Cerebellar nuclear complex (tissue), 1 donor: ENCODE results near the gene FAM83C.

Source experiments
- DNase-seq, 2 experiments: peaks; one replicate each; lab custom pipeline; 2025; lab: John Stamatoyannopoulos, UW

FAM83C gene

DNA sequence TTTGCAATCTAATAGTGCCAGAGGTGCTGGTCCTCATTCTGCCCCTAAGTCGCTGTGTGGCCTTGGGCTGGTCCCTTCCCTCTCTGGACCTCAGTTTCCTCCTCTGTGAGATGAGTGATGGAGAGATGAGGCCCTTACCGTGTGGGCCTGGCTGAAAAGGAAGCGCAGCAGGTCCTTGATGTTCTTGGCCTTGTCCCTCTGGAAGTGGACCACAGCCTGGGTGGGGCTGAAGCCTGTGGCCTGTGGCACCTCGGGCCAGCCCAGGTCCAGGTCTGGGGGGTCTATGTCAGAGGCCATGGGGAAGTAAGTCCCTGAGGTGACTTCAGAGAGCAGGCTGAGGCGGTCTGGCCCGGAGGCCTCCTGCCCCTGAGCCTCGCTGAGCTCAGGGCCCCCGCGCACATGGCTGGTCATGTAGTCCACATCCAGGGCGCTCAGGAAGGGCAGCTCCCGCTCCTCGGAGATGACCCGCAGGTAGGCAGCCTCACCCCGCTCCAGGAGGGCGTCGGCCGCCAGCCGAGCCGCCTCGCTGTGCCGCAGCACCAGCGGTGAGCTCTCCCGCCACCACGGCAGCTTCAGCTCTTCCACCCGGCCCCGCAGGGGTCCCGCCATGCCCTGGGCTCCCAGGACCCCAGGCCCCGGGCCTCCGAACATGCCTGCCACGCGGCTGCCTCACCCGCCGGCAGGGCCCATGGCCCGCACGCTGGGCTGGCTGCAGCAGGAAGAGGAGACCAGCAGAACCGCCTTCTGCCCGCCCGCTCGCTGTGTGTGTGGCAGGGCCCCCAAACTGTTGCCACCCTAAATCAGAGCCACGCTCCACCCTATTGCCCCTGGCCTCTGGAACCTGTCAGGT, at the start of gene FAM83C:
FAM83C (minus strand) TSS at position 772 of the 850 bp plus-strand sequence; CDS start at position 651, 121 bp downstream.
- no peak for DNase-seq

DNA sequence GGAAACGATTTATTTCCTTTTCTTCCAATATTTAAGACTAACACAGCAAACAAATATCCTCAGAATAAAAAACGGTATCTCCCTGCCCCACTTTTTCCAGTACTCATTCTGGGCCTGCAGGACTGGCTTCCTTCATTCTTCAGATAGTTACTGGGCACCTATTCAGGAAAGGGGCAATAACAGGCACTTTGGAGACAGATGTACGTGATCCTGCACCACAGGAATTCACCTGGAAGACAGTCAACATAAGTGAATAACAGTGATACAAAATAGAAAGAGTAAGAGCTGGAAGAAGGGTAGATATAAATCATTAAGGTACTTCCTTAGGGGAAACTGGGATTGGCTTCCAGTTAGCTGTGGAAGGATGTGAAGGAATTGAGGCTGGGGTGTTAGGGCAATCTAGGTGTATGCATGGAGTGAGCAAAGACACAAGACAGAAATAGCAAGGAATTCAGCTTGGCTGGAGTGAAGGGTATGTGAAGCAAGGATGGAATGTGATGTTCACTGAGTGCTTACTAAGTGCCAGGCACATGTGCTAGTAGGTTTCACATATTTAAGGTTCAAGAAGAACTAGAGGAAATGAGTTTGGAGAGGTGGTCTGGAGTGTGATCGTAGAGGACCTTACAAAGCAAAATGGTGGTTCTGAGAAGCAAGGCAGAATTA, 49.3 kb upstream of the FAM83C start:
- no peak for DNase-seq

DNA sequence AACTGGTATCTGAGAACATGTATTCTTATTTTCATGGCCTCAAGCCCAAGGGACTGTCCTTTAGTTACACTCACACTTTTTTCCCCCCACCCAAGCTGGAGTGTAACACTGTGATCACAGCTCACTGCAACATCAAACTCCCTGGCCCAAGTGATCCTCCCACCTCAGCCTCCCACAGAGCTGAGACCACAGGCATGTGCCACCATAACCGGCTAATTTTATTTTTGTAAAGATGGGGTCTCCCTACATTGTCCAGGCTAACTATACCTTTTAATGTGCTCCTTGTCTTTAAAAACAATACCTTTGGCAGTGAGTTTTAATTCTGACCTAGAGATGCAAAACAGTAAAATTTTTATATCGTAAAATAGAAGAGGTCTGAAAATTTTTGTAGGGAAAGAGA, 48.2 kb upstream of the FAM83C start:
- DNase-seq: no peak

DNA sequence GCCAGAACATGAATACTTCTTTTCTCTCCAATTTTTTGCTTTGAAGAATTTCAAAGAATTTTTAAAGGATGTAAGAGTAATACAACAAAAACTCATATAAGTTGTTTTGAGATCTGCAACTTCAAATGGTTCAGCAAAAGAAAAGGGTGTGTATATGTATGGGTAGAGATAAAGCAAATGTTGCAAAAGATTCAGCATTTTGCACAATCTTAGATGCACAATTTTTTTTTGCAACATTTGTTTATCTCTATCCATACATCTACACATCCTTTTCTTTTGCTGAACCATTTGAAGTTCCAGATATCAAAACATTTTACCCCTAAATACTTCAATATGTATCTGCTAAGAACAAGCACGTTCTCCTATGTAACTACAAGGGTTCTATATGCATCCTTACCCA, 47.4 kb upstream of the FAM83C start:
- DNase-seq: no peak

DNA sequence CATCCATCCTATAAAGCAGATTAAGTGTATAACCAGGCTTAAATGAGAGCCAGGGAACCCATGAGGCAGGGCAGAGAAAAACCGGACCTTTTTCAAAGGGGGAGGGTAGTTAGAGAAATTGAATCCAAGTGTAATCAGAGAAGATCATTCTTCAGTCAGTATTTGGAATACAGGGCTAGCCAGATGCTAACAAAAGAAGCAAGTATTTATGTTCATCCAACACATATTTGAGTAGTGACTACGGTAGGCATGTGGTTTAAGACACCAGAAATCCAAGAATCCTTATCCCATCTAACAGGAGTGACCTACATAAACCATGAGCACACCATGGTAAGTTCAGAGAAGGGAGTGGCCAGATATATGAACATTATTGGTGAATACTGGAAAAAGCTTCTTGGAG, 46.8 kb upstream of the FAM83C start:
- no peak for DNase-seq

DNA sequence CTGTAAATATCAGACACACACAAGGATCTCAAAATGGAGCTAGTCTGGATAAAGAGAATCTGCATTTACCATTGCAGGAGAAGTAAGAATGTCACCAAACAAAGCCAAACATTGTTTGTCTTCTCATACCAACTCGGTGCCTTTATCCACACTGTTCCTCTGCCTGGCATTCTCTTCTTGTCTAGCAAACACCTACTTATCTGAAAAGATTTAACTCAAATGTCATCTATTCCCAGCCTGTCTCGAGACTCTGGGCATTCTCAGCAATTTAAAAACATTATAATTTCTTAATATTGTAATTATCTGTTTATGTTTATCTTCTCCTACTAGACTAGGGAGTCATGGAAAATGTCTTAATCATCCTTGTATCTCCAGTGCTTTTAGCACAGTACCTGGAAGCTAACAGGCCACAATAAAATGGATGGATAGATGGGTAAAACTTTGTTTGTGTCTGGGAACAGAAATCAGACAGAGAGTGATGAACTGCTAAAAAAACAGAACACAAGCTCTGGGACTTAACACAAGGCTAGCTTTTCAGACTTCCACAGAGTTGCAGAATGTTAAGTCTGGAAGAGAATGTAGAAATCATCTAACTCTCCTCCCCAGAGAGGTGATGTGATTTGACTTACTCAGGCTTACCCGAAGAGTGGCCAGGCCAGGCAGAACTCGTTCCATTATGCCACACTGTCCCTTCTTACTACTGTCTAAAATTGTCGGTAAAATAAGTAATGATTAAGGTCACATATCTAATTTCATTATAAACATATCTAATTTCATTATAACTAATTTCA, 42.3 kb upstream of the FAM83C start:
- DNase-seq: no peak

DNA sequence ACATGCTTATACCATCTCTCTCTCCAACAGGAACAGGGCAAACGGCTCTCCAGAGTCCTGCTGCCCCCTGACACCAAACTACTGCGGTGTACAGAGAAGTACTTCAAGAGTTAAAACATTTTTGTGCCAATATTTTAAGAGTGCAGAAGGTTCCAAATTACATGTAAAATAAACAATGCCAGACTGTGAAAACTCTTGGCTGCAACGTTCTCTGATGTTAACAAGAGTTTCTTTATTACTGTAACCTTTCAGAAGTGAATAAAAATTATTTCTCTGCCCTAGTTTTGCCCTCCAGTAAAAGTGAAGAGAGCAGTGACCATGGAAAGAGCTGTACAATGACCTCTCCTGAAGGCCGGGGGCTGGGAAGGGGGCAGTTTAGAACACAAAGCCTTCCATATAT, 41.4 kb upstream of the FAM83C start:
- no peak for DNase-seq

DNA sequence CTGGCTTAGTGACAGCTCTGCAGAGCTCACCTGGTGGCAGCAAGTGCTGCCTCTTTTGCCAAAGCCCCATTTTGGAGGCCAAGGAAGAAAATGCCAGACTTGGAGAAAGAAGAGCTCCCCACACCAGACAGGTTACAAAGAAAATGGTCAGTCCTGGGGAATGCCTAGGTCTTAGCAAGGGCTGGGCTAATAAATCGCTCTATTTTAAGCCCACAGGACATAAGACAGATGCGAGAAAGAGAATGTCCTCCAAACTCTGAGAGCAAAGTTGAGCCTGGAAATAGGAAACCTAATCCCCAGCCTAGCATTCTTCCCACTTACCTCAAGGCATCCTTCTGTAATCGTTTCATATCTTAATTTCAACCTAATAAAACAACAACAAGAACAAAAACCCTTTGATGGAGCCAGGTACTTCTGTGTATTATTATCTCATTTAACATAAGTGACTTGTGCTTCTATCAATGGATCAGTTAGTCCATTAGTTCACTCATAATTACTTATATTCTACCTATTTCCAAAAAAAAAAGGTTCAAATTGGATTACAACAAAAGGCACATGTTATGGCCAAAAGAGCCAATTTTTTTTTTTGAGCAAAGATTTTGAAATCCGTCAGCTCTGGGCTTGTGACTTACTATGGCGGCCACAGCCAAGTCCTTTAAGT, 40.4 kb upstream of the FAM83C start:
- no peak for DNase-seq

DNA sequence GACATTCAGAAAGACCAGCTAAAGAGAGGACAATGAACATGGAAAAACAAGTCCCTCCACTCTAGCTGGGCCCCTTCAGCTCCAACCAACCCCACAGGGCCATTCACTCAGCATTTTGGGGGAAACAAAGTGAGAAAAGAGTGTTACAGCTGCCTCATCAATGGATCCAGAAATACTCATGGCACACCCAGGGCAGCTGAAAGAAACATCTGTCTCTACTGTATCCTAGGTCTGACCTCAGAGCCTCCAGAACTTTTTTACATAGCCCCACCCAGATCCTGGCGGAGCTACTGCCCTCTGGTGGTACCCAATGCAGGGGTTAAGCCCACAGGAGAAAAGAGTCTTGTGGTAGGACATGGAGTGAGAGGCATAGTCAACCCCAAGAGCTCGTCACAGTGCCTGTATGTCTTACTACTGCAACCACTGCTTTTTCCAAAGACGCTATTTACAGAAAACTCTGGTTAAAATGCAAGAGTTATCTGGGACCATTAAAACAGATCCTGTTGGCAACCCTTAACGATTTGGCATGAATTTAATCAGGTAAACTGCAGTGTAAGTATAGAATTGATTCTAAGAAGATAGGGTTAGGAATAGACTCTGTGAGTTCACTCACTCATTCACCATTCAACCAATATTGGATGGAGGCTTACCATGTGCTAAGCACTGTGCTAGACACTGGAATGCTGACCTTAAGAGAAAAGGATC, 37.4 kb upstream of the FAM83C start:
- no peak for DNase-seq

DNA sequence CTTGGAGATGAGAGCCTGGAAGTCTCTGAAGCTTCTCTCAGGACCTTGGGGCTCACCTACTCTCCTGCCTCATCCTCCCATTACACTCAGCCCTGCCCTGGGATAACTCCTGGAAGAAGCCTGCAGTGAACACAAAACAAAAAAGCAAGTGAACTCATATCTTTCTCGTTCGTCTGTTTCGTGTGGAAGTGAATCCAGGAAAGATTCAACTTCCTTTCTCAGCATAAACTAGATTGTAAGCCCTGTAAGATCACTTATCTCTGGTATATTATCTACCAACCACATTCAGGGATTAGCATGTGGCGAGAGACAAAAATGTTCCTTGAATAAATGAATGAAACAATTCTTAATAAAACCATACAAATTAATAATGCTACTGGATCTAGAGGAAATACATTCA, 36.5 kb upstream of the FAM83C start:
- DNase-seq: no peak

DNA sequence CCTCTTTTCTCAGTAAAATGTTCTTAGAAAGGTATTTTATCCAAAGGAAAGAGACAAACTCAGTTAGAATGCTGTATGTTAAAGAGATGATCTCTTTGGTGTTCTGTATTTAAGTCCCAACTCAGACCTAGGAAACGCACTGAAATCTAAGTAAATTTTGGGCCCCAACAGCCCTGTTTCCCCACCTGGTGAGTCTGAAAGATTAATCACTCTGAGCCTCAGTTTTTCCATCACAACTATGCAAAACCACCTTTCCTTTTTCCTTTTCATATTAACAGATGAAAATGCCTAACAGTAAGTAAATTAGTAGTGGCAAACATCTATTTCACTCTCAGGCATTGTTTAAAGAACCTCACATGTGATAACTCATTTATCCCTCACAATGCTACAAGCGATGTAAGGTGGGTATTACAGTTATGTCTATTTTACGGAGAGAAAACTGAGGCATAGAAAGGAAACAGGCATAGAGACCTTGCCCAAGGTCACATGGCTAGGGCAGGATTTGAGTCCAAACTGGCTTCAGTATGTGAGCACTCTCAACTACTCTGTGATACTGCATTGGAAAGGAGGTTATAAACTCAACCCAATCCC, 36.0 kb upstream of the FAM83C start:
- DNase-seq: no peak

DNA sequence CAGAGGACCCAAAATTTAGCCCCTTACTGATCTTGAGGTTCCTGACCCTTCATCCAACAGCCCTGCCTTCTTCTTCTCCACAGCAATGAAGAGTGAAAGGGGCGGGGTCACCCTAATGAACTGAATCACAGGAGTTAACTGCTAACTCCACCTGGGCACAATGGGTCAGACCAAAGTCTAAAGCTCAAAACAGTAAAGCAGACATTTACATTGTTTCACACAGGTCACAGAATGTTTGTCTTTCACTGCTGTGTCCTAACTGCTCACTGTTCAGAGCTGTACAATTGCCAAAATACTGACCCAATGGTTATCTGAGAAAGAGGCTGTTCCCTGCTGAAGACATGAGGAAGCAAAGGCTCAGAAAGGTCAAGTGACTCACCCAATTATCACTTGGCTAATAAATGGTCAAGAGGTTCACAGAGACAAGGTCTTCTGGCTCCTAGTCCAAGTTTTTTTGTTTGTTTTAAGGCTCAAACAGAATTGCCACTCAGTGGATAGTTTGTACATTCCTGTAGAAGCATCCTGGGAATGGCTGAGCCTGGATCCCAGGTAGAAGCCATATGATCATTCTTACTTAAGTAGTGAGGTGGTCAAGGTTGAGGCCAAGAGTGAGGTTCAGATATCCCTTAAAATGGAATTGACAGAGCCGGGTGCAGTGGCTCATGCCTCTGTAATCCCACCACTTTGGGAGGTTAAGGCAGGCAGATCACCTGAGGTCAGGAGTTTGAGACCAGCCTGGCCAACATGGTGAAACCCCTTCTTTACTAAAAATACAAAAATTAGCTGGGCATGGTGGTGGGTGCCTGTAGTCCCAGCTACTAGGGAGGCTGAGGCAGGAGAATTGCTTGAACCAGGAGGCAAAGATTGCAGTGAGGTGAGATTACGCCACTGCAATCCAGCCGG, 35.1 kb upstream of the FAM83C start:
- no peak for DNase-seq

DNA sequence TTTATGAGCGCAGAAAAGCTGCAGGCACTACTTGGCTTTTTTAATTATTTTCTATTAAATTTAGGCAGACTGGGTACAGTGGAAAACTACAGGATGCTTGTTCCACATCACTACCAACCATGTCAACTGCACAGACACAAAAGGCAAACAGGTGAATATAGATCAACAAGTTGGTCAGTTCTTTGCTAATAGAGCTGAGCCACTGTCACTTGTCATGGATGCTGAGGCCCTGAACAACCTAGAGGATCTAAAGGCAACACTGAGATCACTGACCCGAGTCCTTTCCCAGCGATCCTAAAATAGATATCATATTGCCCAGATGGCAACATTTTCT, 34.5 kb upstream of the FAM83C start:
- DNase-seq: no peak

DNA sequence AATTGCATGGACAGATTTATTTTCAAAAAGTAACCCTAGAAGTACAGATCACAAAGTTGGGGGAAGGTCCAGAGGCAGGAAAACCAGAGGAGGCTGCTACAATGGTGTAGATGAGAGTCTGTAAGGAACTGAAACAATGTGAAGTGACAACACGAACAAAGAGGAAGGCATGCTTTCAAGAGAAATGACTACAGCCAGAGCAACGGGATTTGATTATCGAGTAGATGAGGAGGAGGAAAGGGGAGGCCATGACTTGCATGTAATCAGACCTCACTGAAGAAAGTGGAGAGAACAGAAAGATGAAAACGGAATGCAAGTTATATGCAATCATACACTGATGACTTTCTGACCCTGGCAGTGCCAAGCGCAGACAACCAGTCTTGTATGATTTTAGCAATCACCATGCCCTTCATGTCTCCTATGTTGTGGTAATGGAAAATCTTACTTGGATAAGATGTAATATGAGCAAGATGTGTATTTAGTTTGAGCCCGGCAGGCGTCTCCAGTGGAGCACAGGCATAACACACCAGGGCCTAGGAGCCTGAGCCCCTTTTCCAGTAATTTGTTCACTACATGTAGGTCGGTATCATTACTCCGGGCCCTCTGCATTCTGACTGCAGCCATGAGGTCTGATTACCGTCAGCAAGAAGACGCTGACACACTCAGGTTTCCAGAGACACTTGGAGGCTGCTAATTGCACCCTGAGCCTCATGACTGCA, 34.0 kb upstream of the FAM83C start:
- DNase-seq: no peak

DNA sequence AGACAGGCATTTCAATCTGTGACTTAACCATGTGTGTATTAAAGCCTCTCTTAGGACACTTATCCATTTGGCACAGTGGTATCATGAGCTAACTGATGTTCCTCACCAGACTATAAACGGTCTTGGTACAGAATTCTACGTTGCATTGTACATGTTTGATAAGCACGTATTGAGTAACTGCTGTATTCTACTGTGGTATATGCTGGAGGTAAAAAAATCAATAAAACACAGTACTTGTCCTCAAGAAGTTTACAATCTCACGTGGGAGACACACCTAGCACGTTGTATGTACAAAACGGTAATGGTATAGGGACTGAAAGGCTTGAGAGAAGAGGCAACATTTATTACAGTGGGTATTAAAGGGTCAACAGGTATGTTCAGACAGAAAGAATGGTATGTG, 33.2 kb upstream of the FAM83C start:
- DNase-seq: no peak

DNA sequence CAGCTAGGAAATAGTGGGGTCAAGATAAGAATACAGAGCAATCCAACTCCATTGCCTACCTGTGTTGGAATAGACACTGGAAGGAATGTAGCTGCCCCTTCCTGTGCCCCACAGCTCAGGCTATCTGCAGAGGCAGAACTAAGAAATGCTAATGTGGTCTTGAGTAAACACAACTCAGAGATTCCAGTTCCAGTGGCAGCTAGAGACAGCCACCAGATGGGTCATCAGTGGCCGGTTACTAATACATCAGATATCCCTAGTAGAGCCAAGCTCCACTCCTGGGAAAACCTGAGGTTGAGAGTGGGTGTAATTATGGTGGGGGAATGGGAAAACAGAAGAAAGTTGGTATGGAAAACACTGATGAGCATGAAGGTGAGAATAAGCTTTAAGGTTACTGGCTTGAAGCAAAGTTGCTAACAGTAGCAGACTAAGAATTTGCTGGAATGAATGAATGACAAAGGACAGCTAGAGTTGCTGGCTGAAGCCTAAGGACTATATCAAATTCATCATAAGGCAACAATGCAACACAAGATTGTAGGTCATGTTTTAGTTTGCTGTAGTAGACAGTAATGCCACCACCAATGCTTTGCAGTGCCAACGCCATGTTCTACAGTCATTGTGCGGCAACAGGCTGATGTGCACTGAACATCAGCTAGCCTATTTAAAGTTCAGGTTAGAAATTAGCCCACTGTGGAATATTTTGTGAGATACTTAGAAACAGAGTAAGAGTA, 28.3 kb upstream of the FAM83C start:
- no peak for DNase-seq

DNA sequence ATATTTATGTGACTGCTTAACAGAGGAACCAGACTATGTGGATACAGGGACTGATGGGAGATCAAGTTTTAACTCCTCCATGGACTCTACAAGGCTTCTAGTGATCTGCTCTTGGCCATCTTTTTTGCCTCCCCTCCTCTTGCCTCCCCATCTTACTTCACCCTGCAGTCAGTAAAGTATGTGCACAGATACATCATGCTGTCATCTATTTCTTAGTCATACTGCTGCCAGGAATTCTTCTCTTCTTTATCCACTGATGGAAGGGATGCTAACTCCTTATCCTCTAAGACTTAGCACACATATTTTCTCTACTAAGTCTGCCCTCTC, 27.6 kb upstream of the FAM83C start:
- DNase-seq: no peak

DNA sequence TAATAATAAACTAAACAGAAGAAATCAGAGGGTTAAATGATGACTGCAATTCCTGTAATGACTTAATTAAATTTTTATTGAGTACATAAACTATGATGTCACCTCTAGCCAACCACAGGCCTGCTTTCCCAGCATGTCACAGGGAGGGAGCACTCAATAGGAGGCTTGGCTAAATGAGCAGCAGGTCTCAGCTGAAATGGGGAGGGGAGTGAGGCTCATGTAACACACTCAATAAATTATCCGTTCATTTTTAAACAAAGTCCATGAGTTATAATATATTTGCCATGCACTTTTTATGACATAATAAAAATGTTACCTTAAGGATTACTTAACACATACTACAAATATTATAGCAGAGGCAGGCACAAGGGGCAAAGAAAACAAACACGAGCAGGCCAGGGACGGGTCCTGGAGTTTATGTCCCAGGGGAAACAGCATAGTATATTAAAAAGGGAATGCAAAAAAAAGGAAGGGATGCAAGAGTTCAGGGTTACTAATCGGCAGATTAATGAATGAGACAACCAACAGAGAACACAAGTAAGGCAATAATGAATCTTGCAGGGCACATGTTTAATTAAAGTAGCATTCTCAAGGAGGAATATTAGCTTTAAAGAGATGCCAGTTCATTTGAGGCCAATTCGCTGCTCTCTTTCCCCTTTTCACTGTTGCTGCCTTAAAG, 27.1 kb upstream of the FAM83C start:
- DNase-seq: no peak
